MCF 10A (cell line): ENCODE results near the gene SAMM50. TPM values are rescaled to one million over a fixed set of nuclear protein-coding genes. Genes with fewer than 3 reads are reported as not detected.

Source experiments
- BruUV-seq: library from RNA; stranded (reverse); fragments of 400-500 nt; replicated peaks from 2 replicates; lab custom pipeline; 2021; lab: Mats Ljungman, UMichigan
- CTCF ChIA-PET: fragments of 300-600 bp; sonication (Branson Sonifier 250); formaldehyde crosslinking; extraction: SDS; loops from one replicate; lab custom pipeline; 2021; ENCODE audit warnings: antibody characterized with exemption, inconsistent platforms; lab: Yijun Ruan, JAX
- POLR2A ChIA-PET: fragments of 300-600, 350-650 bp; sonication (Branson Sonifier 250); formaldehyde crosslinking; extraction: SDS; loops from one replicate; lab custom pipeline; 2020; ENCODE audit warnings: antibody characterized with exemption, inconsistent platforms; lab: Yijun Ruan, JAX
- DNase-seq: peaks from one replicate; pipeline ENCODE4 v3.0.0-alpha.2; 2018; ENCODE audit not compliant: unreplicated experiment
- H3K27ac Mint-ChIP-seq: one replicate; pipeline ENCODE4 v1.8.0; 2022; ENCODE audit warnings: mild to moderate bottlenecking, low read depth, mixed read lengths; ENCODE audit not compliant: unreplicated experiment
- H3K27me3 Mint-ChIP-seq: one replicate; pipeline ENCODE4 v1.8.0; 2022; ENCODE audit warnings: mixed read lengths; ENCODE audit not compliant: insufficient read depth, unreplicated experiment
- H3K36me3 Mint-ChIP-seq: one replicate; pipeline ENCODE4 v1.8.0; 2022; ENCODE audit warnings: mild to moderate bottlenecking, moderate library complexity, mixed read lengths; ENCODE audit not compliant: insufficient read depth, unreplicated experiment
- H3K4me1 Mint-ChIP-seq: one replicate; pipeline ENCODE4 v1.8.0; 2022; ENCODE audit warnings: mixed read lengths; ENCODE audit not compliant: insufficient read depth, unreplicated experiment
- H3K4me3 Mint-ChIP-seq: one replicate; pipeline ENCODE4 v1.8.0; 2022; ENCODE audit warnings: mild to moderate bottlenecking, moderate library complexity, mixed read lengths; ENCODE audit not compliant: unreplicated experiment
- H3K9me3 Mint-ChIP-seq: one replicate; pipeline ENCODE4 v1.8.0; 2022; ENCODE audit warnings: mixed read lengths; ENCODE audit not compliant: unreplicated experiment
- CTCF ChIP-seq: fragments of 200-600 bp; IDR thresholded peaks from one replicate; pipeline ENCODE4 v1.8.0; 2022; ENCODE audit warnings: antibody characterized with exemption, mild to moderate bottlenecking; ENCODE audit not compliant: unreplicated experiment
- intact Hi-C: fragments of 100-400 bp; cut with micrococcal nuclease; formaldehyde crosslinking; loops from 2 replicates; pipeline ENCODE4 v1.14.1; 2022
- total RNA-seq: library from RNA; stranded (reverse); gene quantifications from 2 replicates; pipeline ENCODE4 v1.2.3, GENCODE V29; 2022

Gene SAMM50
- total RNA-seq, 1 experiment from 2014 or later = 29.5 TPM

GRCh38 chr22:43956805-43957463 is 1.7 kb downstream of the SAMM50 start:
- H3K4me3 Mint-ChIP-seq = peak overlapping the region; percentile 90
- TF ChIP-seq CTCF = no peak
- ChIA-PET CTCF (interaction anchor here (0.6 to 1.1 kb wide), 3 partner anchors 17 to 48 kb away, joined by 3 to 5 read pairs (median 3); no protein-coding TSS in a partner anchor), POLR2A (interaction anchor here (1.0 kb wide), 1 partner anchor 12 kb away, joined by 7 read pairs; no protein-coding TSS in a partner anchor)
- no peaks in the 10 kb centered on the region for H3K9me3 Mint-ChIP-seq
- no peaks in the 10 kb centered on the region for H3K27me3 Mint-ChIP-seq
- peak overlapping the region; percentile 92 for H3K27ac Mint-ChIP-seq
- peaks cover 24% of the 10 kb centered on the region for H3K4me1 Mint-ChIP-seq
- peaks cover 5% of the 10 kb centered on the region for H3K36me3 Mint-ChIP-seq
- intact Hi-C loops = no loop called here
- BruUV-seq = no TSS peak
- DNase-seq = peak; percentile 59

- Mint-ChIP-seq H3K27ac (no peak overlapping the region), H3K36me3 (peaks cover 7% of the 10 kb centered on the region), H3K27me3 (no peaks in the 10 kb centered on the region), H3K9me3 (no peaks in the 10 kb centered on the region), H3K4me3 (no peak overlapping the region), H3K4me1 (peaks cover 24% of the 10 kb centered on the region)
- ChIA-PET POLR2A (no interaction called here), CTCF (interaction anchor here (0.6 to 1.1 kb wide), 4 partner anchors 9 to 49 kb away, joined by 3 to 5 read pairs (median 3); no protein-coding TSS in a partner anchor)
- no peak for TF ChIP-seq CTCF
- BruUV-seq = no TSS peak
- intact Hi-C loops = no loop called here
- DNase-seq = peak; percentile 23
Measured at GRCh38 chr22:43957871-43958270, 2.6 kb downstream of the SAMM50 start.

GRCh38 chr22:43964314-43964857 is 9.1 kb downstream of the SAMM50 start:
- H3K4me1 Mint-ChIP-seq = no peaks in the 10 kb centered on the region
- H3K36me3 Mint-ChIP-seq = peaks cover 66% of the 10 kb centered on the region
- intact Hi-C loops = no loop called here
- no TSS peak for BruUV-seq
- DNase-seq = no peak
- H3K27me3 Mint-ChIP-seq = no peaks in the 10 kb centered on the region
- no peak overlapping the region for H3K27ac Mint-ChIP-seq
- no peaks in the 10 kb centered on the region for H3K9me3 Mint-ChIP-seq
- POLR2A ChIA-PET = no interaction called here
- CTCF ChIA-PET = interaction anchor here (0.7 kb wide), 1 partner anchor 29 kb away, joined by 4 read pairs; no protein-coding TSS in a partner anchor
- H3K4me3 Mint-ChIP-seq = no peak overlapping the region
- TF ChIP-seq CTCF = no peak

- Mint-ChIP-seq H3K27ac (no peak overlapping the region), H3K36me3 (peaks cover 81% of the 10 kb centered on the region), H3K4me3 (no peak overlapping the region), H3K27me3 (no peaks in the 10 kb centered on the region), H3K9me3 (no peaks in the 10 kb centered on the region), H3K4me1 (no peaks in the 10 kb centered on the region)
- DNase-seq = no peak
- ChIA-PET CTCF (interaction anchor here (0.7 to 1.1 kb wide), 2 partner anchors 26 to 228 kb away, joined by 3 to 4 read pairs; no protein-coding TSS in a partner anchor), POLR2A (interaction anchor here (0.7 to 1.0 kb wide), 2 partner anchors 12 to 1236 kb away, joined by 3 to 5 read pairs; partner anchors contain the start of gene SAMM50)
- BruUV-seq = no TSS peak
- no peak for TF ChIP-seq CTCF
- intact Hi-C loops = no loop called here
Measured at GRCh38 chr22:43967069-43967468, 11.8 kb downstream of the SAMM50 start.
